ENCODE results near the gene CDHR2.

CDHR2 gene

GRCh38 chr5:176534640-176535039, 14.5 kb upstream of the CDHR2 start:
- Histone ChIP-seq H3K4me3 (replicated peaks; ENCODE audit: insufficient read depth, low read length) (peak overlapping the region; percentile 72), H3K27ac (replicated peaks) (peak overlapping the region; percentile 99), H3K27me3 (ENCODE audit: insufficient read depth, poor library complexity, severe bottlenecking) (no peaks in the 10 kb centered on the region)
- DNase-seq (ENCODE audit: low read depth in 1 of 2, low spot score in 1 of 2): no peak
- no peak for TF ChIP-seq REST (IDR thresholded peaks at IDR 0.05; ENCODE audit: insufficient replicate concordance, low read depth)
- no peak for TF ChIP-seq CTCF (IDR thresholded peaks at IDR 0.05; ENCODE audit: insufficient read depth, low read length)
- TF ChIP-seq POLR2AphosphoS5 (IDR thresholded peaks at IDR 0.05; ENCODE audit: low read depth): no peak
- TF ChIP-seq GABPA (IDR thresholded peaks at IDR 0.05; ENCODE audit: low read depth): no peak
- no peak for TF ChIP-seq SPI1 (IDR thresholded peaks at IDR 0.05; ENCODE audit: borderline replicate concordance, low read depth)

- DNase-seq (ENCODE audit: low read depth in 1 of 2, low spot score in 1 of 2): peak in 1 of 2 experiments; percentile 88
- Histone ChIP-seq H3K27me3 (ENCODE audit: insufficient read depth, poor library complexity, severe bottlenecking) (no peaks in the 10 kb centered on the region), H3K4me3 (replicated peaks; ENCODE audit: insufficient read depth, low read length) (peak overlapping the region; percentile 72), H3K27ac (replicated peaks) (peak overlapping the region; percentile 99)
- TF ChIP-seq POLR2AphosphoS5 (IDR thresholded peaks at IDR 0.05; ENCODE audit: low read depth) (peak; percentile 86), GABPA (IDR thresholded peaks at IDR 0.05; ENCODE audit: low read depth) (no peak; the same call in 1 of the 2 replicates), REST (IDR thresholded peaks at IDR 0.05; ENCODE audit: insufficient replicate concordance, low read depth) (peak; percentile 55), SPI1 (IDR thresholded peaks at IDR 0.05; ENCODE audit: borderline replicate concordance, low read depth) (peak; percentile 68; the same call in 1 of the 2 replicates), CTCF (IDR thresholded peaks at IDR 0.05; ENCODE audit: insufficient read depth, low read length) (no peak)
Measured at GRCh38 chr5:176535101-176535663, 14.0 kb upstream of the CDHR2 start.

GRCh38 chr5:176535664-176536131, 13.4 kb upstream of the CDHR2 start:
- TF ChIP-seq REST (IDR thresholded peaks at IDR 0.05; ENCODE audit: insufficient replicate concordance, low read depth) (peak; percentile 20), SPI1 (IDR thresholded peaks at IDR 0.05; ENCODE audit: borderline replicate concordance, low read depth) (no peak)
- H3K27me3 ChIP-seq (ENCODE audit: insufficient read depth, poor library complexity, severe bottlenecking): no peaks in the 10 kb centered on the region
- peak overlapping the region; percentile 72 for H3K4me3 ChIP-seq (replicated peaks; ENCODE audit: insufficient read depth, low read length)
- H3K27ac ChIP-seq (replicated peaks): peak overlapping the region; percentile 99
- DNase-seq (ENCODE audit: low read depth in 1 of 2, low spot score in 1 of 2): no peak
